Stomach (tissue), 4 donors: ENCODE measurements around the gene CHCHD6.

Experiments used
- POLR2A ChIP-seq, 4 donors: fragments of 450-650 bp; IDR thresholded peaks; one replicate each; pipeline ENCODE4 v1.6.1; 2016; ENCODE audit warnings: antibody characterized with exemption in 4 of 4, control low read depth in 2 of 4, mild to moderate bottlenecking in 1 of 4, moderate library complexity in 1 of 4
- TF ChIP-seq, protein P1 (sequence below), 7 experiments: fragments of 450-650 bp in 4 of 7; fragments of 200-600 bp in 3 of 7; sonication (generic) in 3 of 7; IDR thresholded peaks; one replicate each; pipeline ENCODE4 v1.5.1; 2016 to 2019; ENCODE audit warnings: antibody characterized with exemption in 7 of 7, control low read depth in 2 of 7, mild to moderate bottlenecking in 1 of 7

DNA sequence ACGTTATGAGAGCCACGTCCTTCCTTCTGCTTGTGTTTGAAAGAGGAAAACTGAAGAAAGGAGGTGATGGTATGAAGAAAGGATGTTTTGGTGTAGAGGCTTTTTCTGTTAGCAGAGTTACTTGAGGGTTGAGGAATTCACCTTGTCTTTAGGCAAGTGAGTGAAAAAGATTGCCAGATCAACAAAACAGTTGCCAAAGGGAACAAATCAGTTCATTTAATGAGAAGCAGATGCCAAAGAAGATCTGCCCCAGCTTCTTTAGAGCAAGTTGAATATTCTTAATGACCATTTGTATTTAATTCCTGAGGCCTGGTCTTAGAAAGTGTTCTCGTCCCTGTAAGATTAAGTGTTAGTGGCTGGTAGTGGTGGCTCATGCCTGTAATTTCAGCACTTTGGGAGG, 2.6 kb downstream of the CHCHD6 start:
- TF ChIP-seq, protein P1, sequence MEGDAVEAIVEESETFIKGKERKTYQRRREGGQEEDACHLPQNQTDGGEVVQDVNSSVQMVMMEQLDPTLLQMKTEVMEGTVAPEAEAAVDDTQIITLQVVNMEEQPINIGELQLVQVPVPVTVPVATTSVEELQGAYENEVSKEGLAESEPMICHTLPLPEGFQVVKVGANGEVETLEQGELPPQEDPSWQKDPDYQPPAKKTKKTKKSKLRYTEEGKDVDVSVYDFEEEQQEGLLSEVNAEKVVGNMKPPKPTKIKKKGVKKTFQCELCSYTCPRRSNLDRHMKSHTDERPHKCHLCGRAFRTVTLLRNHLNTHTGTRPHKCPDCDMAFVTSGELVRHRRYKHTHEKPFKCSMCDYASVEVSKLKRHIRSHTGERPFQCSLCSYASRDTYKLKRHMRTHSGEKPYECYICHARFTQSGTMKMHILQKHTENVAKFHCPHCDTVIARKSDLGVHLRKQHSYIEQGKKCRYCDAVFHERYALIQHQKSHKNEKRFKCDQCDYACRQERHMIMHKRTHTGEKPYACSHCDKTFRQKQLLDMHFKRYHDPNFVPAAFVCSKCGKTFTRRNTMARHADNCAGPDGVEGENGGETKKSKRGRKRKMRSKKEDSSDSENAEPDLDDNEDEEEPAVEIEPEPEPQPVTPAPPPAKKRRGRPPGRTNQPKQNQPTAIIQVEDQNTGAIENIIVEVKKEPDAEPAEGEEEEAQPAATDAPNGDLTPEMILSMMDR (IDR thresholded peaks at IDR 0.05): no peak
- no peak for TF ChIP-seq POLR2A (IDR thresholded peaks at IDR 0.05)
